ENCODE data around the gene TLL2.

- no peak for TF ChIP-seq POLR2A (IDR thresholded peaks at IDR 0.05)
- no peak for TF ChIP-seq CTCF (IDR thresholded peaks at IDR 0.05)
- TF ChIP-seq POLR2AphosphoS5 (IDR thresholded peaks at IDR 0.05; ENCODE audit: insufficient read depth in 1 of 2, low read depth in 1 of 2): no peak
Measured at GRCh38 chr10:96440361-96441292, 73.1 kb downstream of the TLL2 start.
